Body of pancreas (tissue), 4 donors: ENCODE measurements around the gene ATXN1.

Source experiments
- CTCF ChIP-seq, 7 experiments: fragments of 450-650 bp in 4 of 7; fragments of 200-600 bp in 3 of 7; sonication (generic) in 3 of 7; IDR thresholded peaks; one replicate each; pipeline ENCODE4 v1.5.1; 2016 to 2019; ENCODE audit warnings: antibody characterized with exemption in 7 of 7
- POLR2A ChIP-seq, 3 donors: fragments of 450-650 bp; IDR thresholded peaks; one replicate each; pipeline ENCODE4 v1.6.1; 2016; ENCODE audit warnings: antibody characterized with exemption in 3 of 3, mild to moderate bottlenecking in 2 of 3

- TF ChIP-seq POLR2A (IDR thresholded peaks at IDR 0.05) (no peak), CTCF (IDR thresholded peaks at IDR 0.05) (no peak)
Measured at GRCh38 chr6:16433338-16433890, 327.8 kb downstream of the ATXN1 start.
